Lung microvascular endothelial cell (primary cell): Measurements from ENCODE around the gene NQO2. TPM values are rescaled to one million over a fixed set of nuclear protein-coding genes. Genes with fewer than 3 reads are reported as not detected.

ENCODE experiments used
- total RNA-seq: library from RNA; depleted of rRNA; stranded (reverse); fragments of >200 nt; gene quantifications from 2 replicates; pipeline ENCODE4 v1.2.1, GENCODE V29; 2014

NQO2 gene
- total RNA-seq, 1 donor from 2014 or later: 8.5 TPM

Other genes with a start within 250 kb of the NQO2 start
- 0.40 and 0.44 TPM in 2 replicates for gene MYLK4, start 249.0 kb upstream of the NQO2 start, total RNA-seq
- 31.2 and 42.7 TPM in 2 replicates for gene WRNIP1, start 234.5 kb upstream of the NQO2 start, total RNA-seq
- 3.8 and 21.8 TPM in 2 replicates for gene SERPINB1, start 158.0 kb upstream of the NQO2 start, total RNA-seq
- 38.5 and 70.2 TPM in 2 replicates for gene SERPINB9, start 96.6 kb upstream of the NQO2 start, total RNA-seq
- gene SERPINB6, start 28.3 kb upstream of the NQO2 start, total RNA-seq: 79.0 and 112 TPM in 2 replicates
- gene RIPK1, start 68.6 kb downstream of the NQO2 start, total RNA-seq: 15.9 and 22.4 TPM in 2 replicates
- 7.9 and 8.5 TPM in 2 replicates for gene BPHL, start 118.8 kb downstream of the NQO2 start, total RNA-seq
- 34.9 and 43.5 TPM in 2 replicates for gene TUBB2A, start 157.7 kb downstream of the NQO2 start, total RNA-seq
- gene TUBB2B, start 227.8 kb downstream of the NQO2 start, total RNA-seq: 1.8 and 2.0 TPM in 2 replicates